ENCODE data around the gene CYLD. TPM values are rescaled to one million over a fixed set of nuclear protein-coding genes. Genes with fewer than 3 reads are reported as not detected.
A peak's percentile ranks its signal among the peaks of the same experiment; 100 is the strongest.

CYLD gene
- total RNA-seq: 54.2 and 61.9 TPM in 2 replicates

DNA sequence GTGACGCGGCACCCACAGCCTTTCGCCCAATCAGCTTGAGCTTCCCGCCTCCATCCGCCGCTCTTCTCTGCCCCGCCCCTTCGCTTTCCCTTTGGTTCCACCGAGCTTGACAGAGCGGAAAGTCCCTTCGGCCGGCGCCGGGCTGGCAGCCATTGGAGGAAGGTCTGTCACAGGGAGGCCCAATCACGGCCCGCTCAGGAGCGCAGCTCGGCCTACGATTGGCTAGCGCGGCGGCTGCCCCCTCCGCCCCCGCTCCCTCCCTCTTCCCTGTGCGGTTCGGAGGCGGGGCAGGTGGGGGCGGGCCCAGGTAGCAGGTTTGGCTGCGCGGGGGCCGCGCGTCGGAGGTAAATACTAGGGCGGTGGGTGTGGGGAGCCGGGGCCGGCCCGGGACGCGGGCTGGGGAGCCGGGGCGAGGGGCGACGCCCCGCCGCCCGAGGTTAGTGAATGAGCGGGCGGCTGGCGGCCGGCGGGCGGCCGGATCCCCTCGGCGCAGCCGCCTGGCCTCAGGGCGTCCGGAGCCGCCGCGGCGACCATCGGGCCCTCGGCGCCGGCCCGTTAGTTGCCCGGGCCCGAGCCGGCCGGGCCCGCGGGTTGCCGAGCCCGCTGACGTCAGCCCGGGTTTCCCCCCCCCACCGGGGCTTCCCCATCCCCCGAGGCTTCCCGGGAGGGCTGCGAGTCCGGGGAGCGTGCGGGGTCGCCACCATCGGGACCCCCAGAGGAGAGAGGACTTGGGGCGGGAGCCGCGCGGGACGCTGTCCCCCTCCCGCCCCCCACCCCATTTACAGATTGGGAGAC is at the start of gene CYLD:
TSS of gene CYLD (plus strand) at position 306 of the 795 bp plus-strand sequence. CDS start 7,613 bp downstream, outside the sequence.
- Histone ChIP-seq H3K27ac (ENCODE audit: low read depth, low read length) (peak within 1 kb of the TSS; percentile 88), H4K20me1 (ENCODE audit: insufficient read depth, low read length) (peaks cover 6% of the 10 kb centered on the region), H3K4me1 (ENCODE audit: insufficient read depth, low read length) (peaks cover 36% of the 10 kb centered on the region), H3K9me3 (ENCODE audit: low read depth, low read length) (no peaks in the 10 kb centered on the region), H2AFZ (ENCODE audit: low read length) (peak within 1 kb of the TSS; percentile 90), H3K79me2 (ENCODE audit: insufficient read depth, low read length) (peaks cover 27% of the 10 kb centered on the region), H3K27me3 (ENCODE audit: insufficient read depth, low read length) (no peaks in the 10 kb centered on the region), H3K4me3 (ENCODE audit: insufficient read depth, low read length) (peak within 1 kb of the TSS; percentile 80), H3K4me2 (ENCODE audit: insufficient read depth, low read length) (peak within 1 kb of the TSS; percentile 94), H3K36me3 (ENCODE audit: insufficient read depth, low read length) (peaks cover 7% of the 10 kb centered on the region)
- no peak for TF ChIP-seq CTCF (IDR thresholded peaks at IDR 0.05; ENCODE audit: extremely low read depth, low read depth, low read length)
- DNase-seq (ENCODE audit: insufficient read length, low spot score, missing footprints): peak; percentile 100

- Histone ChIP-seq H3K4me2 (ENCODE audit: insufficient read depth, low read length) (no peak overlapping the region), H3K9me3 (ENCODE audit: low read depth, low read length) (no peaks in the 10 kb centered on the region), H3K4me3 (ENCODE audit: insufficient read depth, low read length) (no peak overlapping the region), H3K4me1 (ENCODE audit: insufficient read depth, low read length) (peaks cover 2% of the 10 kb centered on the region), H3K79me2 (ENCODE audit: insufficient read depth, low read length) (no peaks in the 10 kb centered on the region), H3K36me3 (ENCODE audit: insufficient read depth, low read length) (no peaks in the 10 kb centered on the region), H3K27me3 (ENCODE audit: insufficient read depth, low read length) (peaks cover 28% of the 10 kb centered on the region), H2AFZ (ENCODE audit: low read length) (no peak overlapping the region), H4K20me1 (ENCODE audit: insufficient read depth, low read length) (no peaks in the 10 kb centered on the region), H3K27ac (ENCODE audit: low read depth, low read length) (no peak overlapping the region)
- no peak for TF ChIP-seq CTCF (IDR thresholded peaks at IDR 0.05; ENCODE audit: extremely low read depth, low read depth, low read length)
- DNase-seq (ENCODE audit: insufficient read length, low spot score, missing footprints): no peak
Observed at GRCh38 chr16:50692644-50692998, 49.3 kb upstream of the CYLD start.

- Histone ChIP-seq H3K4me3 (ENCODE audit: insufficient read depth, low read length) (peak within 1 kb of the TSS; percentile 56), H3K79me2 (ENCODE audit: insufficient read depth, low read length) (no peaks in the 10 kb centered on the region), H2AFZ (ENCODE audit: low read length) (peak within 1 kb of the TSS; percentile 41), H3K4me1 (ENCODE audit: insufficient read depth, low read length) (peaks cover 5% of the 10 kb centered on the region), H3K27me3 (ENCODE audit: insufficient read depth, low read length) (peaks cover 28% of the 10 kb centered on the region), H3K36me3 (ENCODE audit: insufficient read depth, low read length) (no peaks in the 10 kb centered on the region), H4K20me1 (ENCODE audit: insufficient read depth, low read length) (no peaks in the 10 kb centered on the region), H3K27ac (ENCODE audit: low read depth, low read length) (no peak within 1 kb of the TSS), H3K9me3 (ENCODE audit: low read depth, low read length) (no peaks in the 10 kb centered on the region), H3K4me2 (ENCODE audit: insufficient read depth, low read length) (peak within 1 kb of the TSS; percentile 63)
- TF ChIP-seq CTCF (IDR thresholded peaks at IDR 0.05; ENCODE audit: extremely low read depth, low read depth, low read length): no peak
- DNase-seq (ENCODE audit: insufficient read length, low spot score, missing footprints): peak; percentile 92
Observed at GRCh38 chr16:50692999-50693781, 48.7 kb upstream of the CYLD start, which contains the start of gene NOD2. NOD2 (plus strand) TSS chr16:50693606; CDS start chr16:50699496, 5,890 bp downstream.

DNA sequence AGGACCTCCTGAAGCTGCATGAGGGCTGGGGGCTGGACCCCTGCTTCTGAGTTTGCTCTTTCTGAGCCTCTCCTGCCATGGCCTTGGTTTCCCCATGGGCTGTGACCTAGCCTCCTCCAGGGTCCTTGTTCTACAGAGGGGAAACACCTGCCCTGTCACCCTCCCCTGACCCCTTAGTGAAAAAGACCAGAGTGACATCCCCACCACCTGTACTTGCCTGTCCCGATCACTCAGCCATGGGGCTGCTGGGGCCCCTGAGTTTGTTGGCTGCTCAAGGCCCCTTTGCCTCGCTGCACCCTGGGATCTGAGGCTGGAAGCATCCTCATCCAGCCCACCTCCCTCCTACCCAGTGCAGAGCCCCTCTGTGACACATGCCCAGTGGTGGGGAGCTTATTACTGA is 47.7 kb upstream of the CYLD start:
- Histone ChIP-seq H3K9me3 (ENCODE audit: low read depth, low read length) (no peaks in the 10 kb centered on the region), H3K36me3 (ENCODE audit: insufficient read depth, low read length) (no peaks in the 10 kb centered on the region), H3K79me2 (ENCODE audit: insufficient read depth, low read length) (no peaks in the 10 kb centered on the region), H3K4me2 (ENCODE audit: insufficient read depth, low read length) (no peak overlapping the region), H3K27ac (ENCODE audit: low read depth, low read length) (no peak overlapping the region), H2AFZ (ENCODE audit: low read length) (no peak overlapping the region), H4K20me1 (ENCODE audit: insufficient read depth, low read length) (no peaks in the 10 kb centered on the region), H3K4me3 (ENCODE audit: insufficient read depth, low read length) (no peak overlapping the region), H3K27me3 (ENCODE audit: insufficient read depth, low read length) (peaks cover 25% of the 10 kb centered on the region), H3K4me1 (ENCODE audit: insufficient read depth, low read length) (peaks cover 7% of the 10 kb centered on the region)
- DNase-seq (ENCODE audit: insufficient read length, low spot score, missing footprints): no peak
- no peak for TF ChIP-seq CTCF (IDR thresholded peaks at IDR 0.05; ENCODE audit: extremely low read depth, low read depth, low read length)

Data from osteoblast (primary cell).